Endothelial cell of umbilical vein (primary cell): ENCODE results near the gene PLPP1. TPM values are rescaled to one million over a fixed set of nuclear protein-coding genes. Genes with fewer than 3 reads are reported as not detected.

Experiments
- BruUV-seq: library from RNA; stranded (reverse); fragments of 400-500 nt; replicated peaks from 2 replicates; lab custom pipeline; 2021; lab: Mats Ljungman, UMichigan
- CTCF ChIA-PET: fragments of 300-600, 350-600 bp; sonication (Branson Sonifier 250); formaldehyde crosslinking; loops from one replicate; lab custom pipeline; 2021; ENCODE audit warnings: antibody characterized with exemption, inconsistent platforms; lab: Charles Lee
- POLR2A ChIA-PET: fragments of 300-600, 350-600 bp; sonication (Branson Sonifier 250); formaldehyde crosslinking; loops from one replicate; lab custom pipeline; 2021; ENCODE audit warnings: antibody characterized with exemption, inconsistent platforms; lab: Charles Lee
- DNase-seq: peaks from one replicate; pipeline ENCODE4 v3.0.0-alpha.2; 2011; ENCODE audit warnings: low read depth, low spot score
- FAIRE-seq: peaks from 2 replicates; lab custom pipeline; 2011; peaks lifted over from hg19 to GRCh38; lab: Jason Lieb, UNC
- H2AFZ ChIP-seq: 2 replicates; pipeline ENCODE4 v1.6.0; 2012; ENCODE audit warnings: low read depth, low read length, control low read depth, inconsistent platforms
- H3K27ac ChIP-seq: 2 replicates; pipeline ENCODE4 v1.5.1; 2011; ENCODE audit warnings: low read depth, mild to moderate bottlenecking, control low read depth, low read length, moderate library complexity; ENCODE audit not compliant: insufficient read depth
- H3K27me3 ChIP-seq, 2 experiments: 2 replicates each; pipeline versions ENCODE4 v1.6.0 to v1.6.1; 2011; ENCODE audit warnings: low read length in 2 of 2, mixed read lengths in 1 of 2; ENCODE audit not compliant: control insufficient read depth in 2 of 2, insufficient read depth in 2 of 2
- H3K36me3 ChIP-seq, 2 experiments: 2 replicates in 1 of 2; 3 replicates in 1 of 2; pipeline ENCODE4 v1.5.1; 2011; ENCODE audit warnings: low read length in 2 of 2, mild to moderate bottlenecking in 1 of 2, moderate library complexity in 1 of 2; ENCODE audit not compliant: control insufficient read depth in 2 of 2, insufficient read depth in 2 of 2; ENCODE audit errors: extremely low read depth in 1 of 2
- H3K4me1 ChIP-seq: 3 replicates; pipeline ENCODE4 v1.5.1; 2011; ENCODE audit warnings: mild to moderate bottlenecking, low read length; ENCODE audit not compliant: control insufficient read depth, insufficient read depth; ENCODE audit errors: extremely low read depth
- H3K4me2 ChIP-seq: 2 replicates; pipeline ENCODE4 v1.6.1; 2011; ENCODE audit warnings: low read length, control low read depth, mixed read lengths; ENCODE audit not compliant: insufficient read depth
- H3K4me3 ChIP-seq, 3 experiments: fragments of 200-600 bp in 1 of 3; sonication (generic), shearing (Covaris generic) in 1 of 3; replicated peaks in 1 of 3; 2 replicates each; pipeline ENCODE4 v1.5.1; 2011 to 2016; ENCODE audit warnings: control low read depth in 3 of 3, low read length in 3 of 3, mild to moderate bottlenecking in 2 of 3, inconsistent platforms in 1 of 3, low read depth in 1 of 3, moderate library complexity in 1 of 3; ENCODE audit not compliant: insufficient read depth in 1 of 3
- H3K79me2 ChIP-seq: 2 replicates; pipeline ENCODE4 v1.6.0; 2012; ENCODE audit warnings: low read length, inconsistent platforms; ENCODE audit not compliant: control insufficient read depth, insufficient read depth
- H3K9ac ChIP-seq: replicated peaks from 2 replicates; pipeline ENCODE3; 2011; ENCODE audit warnings: low read length, control low read depth; ENCODE audit not compliant: insufficient read depth; ENCODE audit errors: extremely low read depth
- H3K9me1 ChIP-seq: replicated peaks from 3 replicates; pipeline ENCODE4 v1.6.0; 2011; ENCODE audit warnings: mild to moderate bottlenecking, low read length; ENCODE audit not compliant: control insufficient read depth, insufficient read depth; ENCODE audit errors: extremely low read depth
- H3K9me3 ChIP-seq: replicated peaks from 2 replicates; pipeline ENCODE4 v1.5.1; 2012; ENCODE audit warnings: low read length, inconsistent platforms; ENCODE audit not compliant: control insufficient read depth, insufficient read depth
- H4K20me1 ChIP-seq: replicated peaks from 2 replicates; pipeline ENCODE3; 2011; ENCODE audit warnings: mild to moderate bottlenecking, low read length; ENCODE audit not compliant: control insufficient read depth, insufficient read depth; ENCODE audit errors: extremely low read depth
- CTCF ChIP-seq, 2 donors: IDR thresholded peaks; 1 replicate in 1 of 2; 2 replicates in 1 of 2; pipeline ENCODE4 v1.5.1; 2011; ENCODE audit warnings: low read length in 2 of 2, mild to moderate bottlenecking in 2 of 2, moderate library complexity in 2 of 2, control low read depth in 1 of 2, inconsistent platforms in 1 of 2, low read depth in 1 of 2; ENCODE audit not compliant: insufficient read depth in 1 of 2; ENCODE audit errors: extremely low read depth in 1 of 2
- FOS ChIP-seq: IDR thresholded peaks from 2 replicates; pipeline ENCODE4 v1.6.1; 2011; ENCODE audit warnings: mild to moderate bottlenecking, low read length, moderate library complexity, borderline replicate concordance; ENCODE audit not compliant: insufficient read depth
- JUN ChIP-seq: IDR thresholded peaks from 2 replicates; pipeline ENCODE4 v1.6.1; 2011; ENCODE audit warnings: borderline replicate concordance, low read depth; ENCODE audit not compliant: insufficient read length, insufficient read depth
- MAX ChIP-seq: IDR thresholded peaks from 2 replicates; pipeline ENCODE4 v1.6.1; 2011; ENCODE audit not compliant: insufficient read depth, insufficient read length
- MYC ChIP-seq: IDR thresholded peaks from one replicate; pipeline ENCODE4 v1.6.1; 2011; ENCODE audit warnings: mild to moderate bottlenecking, low read depth, low read length
- dilution Hi-C: fragments of 300-500 bp; cut with MboI; formaldehyde crosslinking; loops from one replicate; pipeline ENCODE4 v1.15.0; 2019; ENCODE audit warnings: low sequenced_read_pairs; ENCODE audit not compliant: extremely low pct_ligation_motif_present
- intact Hi-C: fragments of 100-400 bp; cut with micrococcal nuclease; formaldehyde crosslinking; loops from one replicate; pipeline ENCODE4 v1.10.0; 2022
- polyA plus RNA-seq, 4 experiments: library from polyadenylated mRNA; depleted of rRNA in 3 of 4; stranded (reverse) in 3 of 4; unstranded in 1 of 4; fragments of >200 nt; gene quantifications; 2 replicates each; pipeline versions ENCODE4 v1.2.1 to v1.2.3, GENCODE V29; 2011 to 2012; ENCODE audit warnings: missing spikeins in 1 of 4
- total RNA-seq: library from RNA; stranded (reverse); gene quantifications from 2 replicates; pipeline ENCODE4 v1.2.3, GENCODE V29; 2021

Gene PLPP1
- total and polyA plus RNA-seq, 2 donors (not counting 3 experiments of a cell fraction or from before 2014, with no cell fraction given) = 14.3 to 25.9 TPM

- Histone ChIP-seq H3K9ac (no peak overlapping the region), H2AFZ (no peak overlapping the region), H3K4me1 (no peaks in the 10 kb centered on the region), H3K27ac (no peak overlapping the region), H4K20me1 (no peaks in the 10 kb centered on the region), H3K4me3 (no peak overlapping the region), H3K4me2 (no peak overlapping the region), H3K9me3 (no peaks in the 10 kb centered on the region), H3K79me2 (no peaks in the 10 kb centered on the region), H3K9me1 (no peaks in the 10 kb centered on the region), H3K36me3 (peaks cover 1 to 10% of the 10 kb centered on the region in 2 experiments), H3K27me3 (no peaks in the 10 kb centered on the region)
- TF ChIP-seq FOS (no peak), MYC (no peak), MAX (no peak), JUN (no peak), CTCF (IDR thresholded peaks at IDR 0.05; ENCODE audit: extremely low read depth in 1 of 2, insufficient read depth in 1 of 2, low read depth in 1 of 2, low read length in 2 of 2) (peak; percentile 46 to 64)
- no TSS peak for BruUV-seq
- intact Hi-C loops (loop anchor here (1.0 to 5.0 kb wide), 2 partner anchors 195 to 284 kb away; no protein-coding TSS in a partner anchor), dilution Hi-C loops (no loop called here)
- DNase-seq (peak; percentile 54), FAIRE-seq (peak; percentile 54)
- POLR2A ChIA-PET = no interaction called here
- CTCF ChIA-PET = interaction anchor here (0.7 to 4.3 kb wide), 3 partner anchors 270 to 285 kb away, joined by 3 to 96 read pairs (median 5); no protein-coding TSS in a partner anchor
Observed at GRCh38 chr5:55407059-55407684, 127.6 kb downstream of the PLPP1 start.
